ENCODE data around the gene GK2. TPM values are rescaled to one million over a fixed set of nuclear protein-coding genes. Genes with fewer than 3 reads are reported as not detected.

GK2 gene
- total and polyA plus RNA-seq, 4 donors = not detected

DNA sequence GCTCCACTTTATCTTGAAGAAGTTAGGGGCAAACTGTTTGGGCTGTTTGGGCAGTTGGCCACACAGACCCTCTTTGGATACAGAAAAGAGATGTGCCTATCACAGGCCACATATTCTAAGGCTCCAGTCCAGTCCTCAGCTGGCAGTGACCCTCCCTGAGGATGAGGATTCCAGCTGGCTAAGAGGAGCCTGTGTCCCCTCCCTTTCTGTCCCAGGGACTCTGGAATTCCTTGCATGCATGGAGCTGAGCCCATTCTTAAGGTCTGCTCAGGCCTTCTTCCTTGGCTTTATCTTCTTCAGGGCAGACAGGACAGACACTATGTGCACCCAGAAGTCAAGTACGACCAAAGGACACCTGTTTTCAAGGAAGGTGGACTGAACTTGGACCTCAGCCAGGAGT is 23.8 kb upstream of the GK2 start:
- 84 to 94% methylated on average over 1 of the region's 1 CpG for WGBS, 2 donors
- H3K9ac ChIP-seq (ENCODE audit: insufficient read depth in 1 of 2, low read length in 2 of 2) = no peak overlapping the region

DNA sequence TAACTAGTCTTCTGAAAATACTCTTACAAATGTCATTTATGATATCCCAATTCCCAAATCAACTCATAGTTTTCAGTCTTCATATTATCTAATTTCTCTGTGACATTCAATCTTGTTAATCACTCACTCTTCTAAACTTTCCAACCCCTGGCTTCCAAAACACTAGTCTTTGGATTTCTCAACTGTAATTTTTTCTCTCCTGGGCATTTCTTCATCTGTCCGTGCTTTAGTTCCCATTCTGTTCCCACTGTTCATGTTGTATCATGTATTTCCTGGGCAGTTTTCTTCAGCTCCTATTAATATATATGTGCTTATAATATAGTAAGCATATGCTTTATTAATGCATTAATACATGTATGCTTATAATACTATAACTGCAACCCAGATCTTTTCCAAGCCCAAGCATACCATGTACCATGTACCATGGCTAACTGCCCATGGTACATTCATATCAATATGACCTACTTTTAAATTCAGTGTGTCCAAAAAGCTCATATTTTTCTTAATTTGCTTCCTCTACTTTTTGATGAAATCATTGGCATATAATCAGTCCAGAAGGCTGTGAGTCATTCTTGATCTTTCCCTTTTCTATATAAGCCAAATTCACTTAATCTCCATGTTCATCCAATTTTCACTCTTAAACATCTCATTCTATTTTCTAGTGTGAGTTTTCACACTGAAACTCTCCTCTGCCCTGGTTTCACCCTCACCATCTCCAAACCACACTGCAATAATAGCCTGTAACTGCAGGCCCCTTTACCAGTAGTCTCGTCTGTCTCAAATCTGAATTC is 21.3 kb upstream of the GK2 start:
- ATAC-seq (ENCODE audit: insufficient read depth, low FRiP score) = no peak
- H3K27me3 ChIP-seq (ENCODE audit: control insufficient read depth in 3 of 3, insufficient read depth in 3 of 3, low read length in 2 of 3) = no peaks in the 10 kb centered on the region
- no peak overlapping the region for H3K4me3 ChIP-seq
- no peaks in the 10 kb centered on the region for H3K9me3 ChIP-seq (ENCODE audit: control insufficient read depth in 4 of 4, insufficient read depth in 3 of 4, low read length in 3 of 4)
- TF ChIP-seq, protein P1, sequence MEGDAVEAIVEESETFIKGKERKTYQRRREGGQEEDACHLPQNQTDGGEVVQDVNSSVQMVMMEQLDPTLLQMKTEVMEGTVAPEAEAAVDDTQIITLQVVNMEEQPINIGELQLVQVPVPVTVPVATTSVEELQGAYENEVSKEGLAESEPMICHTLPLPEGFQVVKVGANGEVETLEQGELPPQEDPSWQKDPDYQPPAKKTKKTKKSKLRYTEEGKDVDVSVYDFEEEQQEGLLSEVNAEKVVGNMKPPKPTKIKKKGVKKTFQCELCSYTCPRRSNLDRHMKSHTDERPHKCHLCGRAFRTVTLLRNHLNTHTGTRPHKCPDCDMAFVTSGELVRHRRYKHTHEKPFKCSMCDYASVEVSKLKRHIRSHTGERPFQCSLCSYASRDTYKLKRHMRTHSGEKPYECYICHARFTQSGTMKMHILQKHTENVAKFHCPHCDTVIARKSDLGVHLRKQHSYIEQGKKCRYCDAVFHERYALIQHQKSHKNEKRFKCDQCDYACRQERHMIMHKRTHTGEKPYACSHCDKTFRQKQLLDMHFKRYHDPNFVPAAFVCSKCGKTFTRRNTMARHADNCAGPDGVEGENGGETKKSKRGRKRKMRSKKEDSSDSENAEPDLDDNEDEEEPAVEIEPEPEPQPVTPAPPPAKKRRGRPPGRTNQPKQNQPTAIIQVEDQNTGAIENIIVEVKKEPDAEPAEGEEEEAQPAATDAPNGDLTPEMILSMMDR (IDR thresholded peaks at IDR 0.05; ENCODE audit: control extremely low read depth, extremely low read depth) = no peak
- H3K4me1 ChIP-seq (ENCODE audit: control insufficient read depth in 5 of 5, insufficient read depth in 5 of 5, low read length in 5 of 5) = peaks cover 0 to 10% (median 0%) of the 10 kb centered on the region in 5 donors
- H3K36me3 ChIP-seq (ENCODE audit: control insufficient read depth in 4 of 4, insufficient read depth in 4 of 4, low read length in 4 of 4) = no peaks in the 10 kb centered on the region
- H3K9ac ChIP-seq (ENCODE audit: insufficient read depth in 1 of 2, low read length in 2 of 2) = no peak overlapping the region
- WGBS, 2 donors = 65 to 69% methylated on average over 2 of the region's 2 CpGs
- no peak overlapping the region for H3K27ac ChIP-seq (ENCODE audit: low read depth in 1 of 2, low read length in 1 of 2)
- no peak for DNase-seq

More for the DNA sequence above, 23.8 kb upstream of the GK2 start:
- TF ChIP-seq, protein P1 (IDR thresholded peaks at IDR 0.05; ENCODE audit: control extremely low read depth, extremely low read depth) = no peak
- DNase-seq = no peak
- no peaks in the 10 kb centered on the region for H3K9me3 ChIP-seq (ENCODE audit: control insufficient read depth in 4 of 4, insufficient read depth in 3 of 4, low read length in 3 of 4)
- peaks cover 0 to 3% (median 0%) of the 10 kb centered on the region in 5 donors for H3K4me1 ChIP-seq (ENCODE audit: control insufficient read depth in 5 of 5, insufficient read depth in 5 of 5, low read length in 5 of 5)
- no peak overlapping the region for H3K27ac ChIP-seq (ENCODE audit: low read depth in 1 of 2, low read length in 1 of 2)
- H3K4me3 ChIP-seq = no peak overlapping the region
- ATAC-seq (ENCODE audit: insufficient read depth, low FRiP score) = no peak
- no peaks in the 10 kb centered on the region for H3K27me3 ChIP-seq (ENCODE audit: control insufficient read depth in 3 of 3, insufficient read depth in 3 of 3, low read length in 2 of 3)
- H3K36me3 ChIP-seq (ENCODE audit: control insufficient read depth in 4 of 4, insufficient read depth in 4 of 4, low read length in 4 of 4) = no peaks in the 10 kb centered on the region

DNA sequence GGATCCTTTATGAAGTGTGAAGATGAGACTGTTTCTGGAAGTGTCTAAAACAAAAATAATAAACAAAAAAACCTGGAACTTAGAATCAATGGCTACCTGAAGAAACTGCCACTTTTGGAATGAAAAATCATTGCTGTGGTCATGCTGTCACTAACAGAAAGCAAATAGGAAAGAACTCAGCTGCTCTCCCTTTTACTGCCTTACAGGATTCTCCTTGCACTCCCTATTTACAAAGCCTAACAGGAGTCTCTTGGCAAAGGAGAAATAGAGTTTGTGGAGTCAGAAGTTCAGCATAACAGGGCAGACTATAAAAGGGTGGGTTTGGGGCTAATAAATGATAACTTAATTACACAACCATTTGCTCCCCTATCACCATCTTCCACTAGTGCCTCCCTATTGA is 19.0 kb upstream of the GK2 start:
- Histone ChIP-seq H3K27ac (ENCODE audit: low read depth in 1 of 2, low read length in 1 of 2) (no peak overlapping the region), H3K4me3 (no peak overlapping the region), H3K9ac (ENCODE audit: insufficient read depth in 1 of 2, low read length in 2 of 2) (no peak overlapping the region), H3K36me3 (ENCODE audit: control insufficient read depth in 4 of 4, insufficient read depth in 4 of 4, low read length in 4 of 4) (no peaks in the 10 kb centered on the region), H3K9me3 (ENCODE audit: control insufficient read depth in 4 of 4, insufficient read depth in 3 of 4, low read length in 3 of 4) (no peaks in the 10 kb centered on the region), H3K4me1 (ENCODE audit: control insufficient read depth in 5 of 5, insufficient read depth in 5 of 5, low read length in 5 of 5) (peaks cover 0 to 10% (median 0%) of the 10 kb centered on the region in 5 donors), H3K27me3 (ENCODE audit: control insufficient read depth in 3 of 3, insufficient read depth in 3 of 3, low read length in 2 of 3) (no peaks in the 10 kb centered on the region)
- peak in 1 of 3 donors; percentile 24 for DNase-seq
- no peak for ATAC-seq (ENCODE audit: insufficient read depth, low FRiP score)
- TF ChIP-seq, protein P1 (IDR thresholded peaks at IDR 0.05; ENCODE audit: control extremely low read depth, extremely low read depth) = no peak

All from lung (tissue), 12 donors.